Stimulated activated CD8-positive, alpha-beta memory T cell treated with anti-CD3 and anti-CD28 coated beads, Interleukin-12 subunit alpha, Interleukin-12 subunit beta, amount 100 ng/mL, for 4 hours (primary cell): Measurements from ENCODE around the gene SBF2.

ENCODE experiments used
- DNase-seq: peaks from one replicate; pipeline ENCODE4 v3.0.0-alpha.2; 2020; ENCODE audit warnings: low read depth

SBF2 gene

DNA sequence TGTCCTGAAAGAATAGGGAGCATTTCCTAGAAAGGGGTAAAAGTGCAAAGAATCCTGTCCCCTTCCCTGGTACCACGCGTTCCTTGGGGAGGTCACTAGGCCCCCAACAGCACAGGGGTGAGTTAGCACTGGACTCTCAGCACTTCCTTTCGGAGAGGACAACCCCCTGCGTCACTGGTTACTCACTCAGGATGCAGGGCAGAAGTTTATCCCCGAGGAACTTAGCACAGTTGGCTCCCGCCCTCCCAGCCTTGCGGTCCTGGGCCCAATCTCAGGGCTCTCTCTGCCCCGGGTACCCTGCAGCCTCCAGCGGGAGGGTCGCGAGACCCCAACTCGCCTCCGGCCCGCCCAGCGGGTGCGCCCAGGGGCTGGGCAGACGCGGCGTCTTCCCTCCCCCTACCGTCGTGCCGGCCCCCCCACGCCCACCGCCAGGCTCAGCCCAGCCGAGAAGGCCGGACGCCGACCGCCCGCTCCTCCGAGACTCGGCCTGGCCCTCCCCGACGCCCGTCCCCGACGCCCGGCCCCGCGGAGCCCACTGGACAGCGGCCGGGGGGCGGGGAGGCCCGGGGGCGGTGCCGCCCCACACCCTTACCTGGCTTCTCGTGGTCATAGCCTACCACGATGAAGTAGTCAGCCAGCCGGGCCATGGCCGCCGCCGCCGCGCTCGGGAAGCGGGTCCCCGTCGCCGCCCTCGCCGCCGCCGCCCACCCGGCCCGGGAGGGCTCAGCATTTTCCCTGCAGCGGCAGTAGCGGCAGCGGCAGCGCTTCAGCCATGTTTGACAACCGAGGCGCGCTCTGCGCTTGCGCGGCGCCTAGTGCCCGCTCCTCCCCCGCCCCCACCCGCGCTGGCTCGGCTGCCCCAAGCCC is at the start of gene SBF2:
TSS of gene SBF2 (minus strand) at position 797 of the 867 bp plus-strand sequence. CDS start at position 647, 150 bp downstream.
- DNase-seq: peak; percentile 70

DNA sequence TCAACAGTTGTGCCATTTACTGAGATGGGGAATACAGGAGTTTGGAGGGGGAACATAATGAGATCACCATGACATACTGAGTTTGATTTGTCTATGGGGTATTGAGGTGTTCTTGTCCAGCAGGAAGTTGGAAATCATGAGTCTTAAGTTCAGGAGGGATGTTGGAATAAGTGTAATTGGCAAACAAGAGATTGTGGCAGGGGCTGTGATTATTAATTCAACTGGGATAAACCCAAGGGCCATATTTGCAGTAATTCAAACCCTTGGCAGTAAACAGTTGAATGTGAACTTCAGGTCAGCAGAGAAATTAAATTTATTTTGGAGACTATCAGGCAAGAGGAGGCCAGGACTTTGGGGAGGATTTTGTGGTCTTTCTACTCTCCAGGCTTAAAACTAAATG is 44.3 kb upstream of the SBF2 start:
- no peak for DNase-seq

DNA sequence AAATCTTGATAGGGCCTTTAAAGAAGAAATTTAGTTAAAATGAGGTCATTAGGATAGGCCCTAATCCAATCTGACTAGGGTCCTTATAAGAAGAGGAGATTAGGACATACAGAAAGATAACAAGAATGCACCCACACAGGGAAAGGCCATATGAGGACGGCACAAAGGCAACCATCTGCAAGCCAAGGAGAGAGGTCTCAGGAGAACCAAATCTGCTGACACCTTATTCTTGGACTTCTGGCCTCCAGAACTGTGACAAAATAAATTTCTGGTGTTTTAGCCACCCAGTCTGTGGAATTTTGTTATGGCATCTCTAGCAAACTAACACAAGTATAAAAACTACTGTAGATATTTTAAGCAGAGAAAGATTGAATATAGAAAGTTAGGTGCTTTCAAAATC is 39.5 kb upstream of the SBF2 start:
- DNase-seq: no peak

DNA sequence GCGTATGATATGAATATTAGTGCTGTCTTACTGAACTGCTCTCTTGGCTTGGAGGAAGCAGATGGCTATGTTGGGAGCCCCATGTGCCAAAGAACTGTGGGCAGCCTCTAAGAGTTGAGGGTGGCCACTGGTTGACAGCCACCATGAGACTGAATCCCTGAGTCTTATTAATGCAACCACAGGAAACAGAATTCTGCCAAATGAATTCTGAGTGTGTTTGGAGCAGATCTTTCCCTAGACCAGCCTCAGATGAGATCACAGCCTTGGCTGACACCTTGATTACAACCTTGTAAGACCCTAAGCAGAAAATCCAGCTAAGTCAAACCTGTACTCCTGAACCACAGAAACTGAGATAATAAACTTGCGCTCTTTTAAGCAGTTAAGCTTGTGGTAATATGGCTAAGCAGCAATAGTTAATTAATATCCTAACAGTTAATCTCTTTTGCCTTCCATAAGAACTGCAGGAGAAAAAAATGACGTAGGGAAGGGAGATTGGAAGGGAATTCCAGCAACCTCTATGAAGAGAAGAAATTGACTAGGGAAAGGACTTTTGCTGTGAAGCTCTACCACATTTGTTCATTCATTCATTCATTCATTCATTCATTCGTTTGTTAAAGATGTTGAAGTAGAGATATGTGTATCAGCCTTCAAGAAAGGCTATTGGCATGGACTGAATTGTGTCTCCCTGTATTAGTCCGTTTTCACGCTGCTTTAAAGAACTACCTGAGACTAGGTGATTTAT is 37.7 kb upstream of the SBF2 start:
- DNase-seq: no peak

DNA sequence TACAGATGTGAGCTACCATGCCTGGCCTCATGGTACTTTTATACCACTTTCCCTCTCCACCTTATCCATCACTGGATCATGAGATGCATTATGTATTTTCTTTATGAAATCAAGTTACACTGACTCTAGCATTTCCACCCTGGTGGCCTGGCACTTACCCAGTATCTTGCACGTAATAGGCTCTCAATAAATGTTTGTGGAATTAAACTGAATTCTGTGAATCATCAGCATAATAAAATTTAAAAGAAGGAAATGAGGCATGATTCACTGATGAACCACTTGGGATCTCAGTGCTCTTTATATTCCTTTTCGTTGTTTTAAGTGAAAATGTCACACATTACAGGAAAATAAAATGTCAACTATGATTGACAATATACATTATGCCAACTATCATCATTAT is 35.9 kb upstream of the SBF2 start:
- DNase-seq: no peak

DNA sequence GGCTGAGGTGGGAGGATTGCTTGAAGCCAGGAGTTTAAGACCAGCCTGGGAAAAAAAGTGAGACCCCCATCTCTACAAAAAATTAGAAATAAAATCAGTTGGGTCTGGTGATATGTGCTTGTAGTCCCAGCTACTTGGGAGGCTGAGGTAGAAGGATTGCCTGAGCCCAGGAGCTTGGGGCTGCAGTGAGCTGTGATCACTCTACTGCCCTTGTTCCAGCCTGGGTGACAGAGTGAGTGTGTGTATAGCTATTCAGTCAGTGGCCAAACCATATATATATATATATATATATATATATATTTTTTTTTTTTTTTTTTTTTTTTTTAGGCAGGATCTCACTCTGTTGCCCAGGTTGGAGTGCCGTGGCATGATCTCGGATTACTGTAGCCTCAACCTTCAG is 35.3 kb upstream of the SBF2 start:
- no peak for DNase-seq

DNA sequence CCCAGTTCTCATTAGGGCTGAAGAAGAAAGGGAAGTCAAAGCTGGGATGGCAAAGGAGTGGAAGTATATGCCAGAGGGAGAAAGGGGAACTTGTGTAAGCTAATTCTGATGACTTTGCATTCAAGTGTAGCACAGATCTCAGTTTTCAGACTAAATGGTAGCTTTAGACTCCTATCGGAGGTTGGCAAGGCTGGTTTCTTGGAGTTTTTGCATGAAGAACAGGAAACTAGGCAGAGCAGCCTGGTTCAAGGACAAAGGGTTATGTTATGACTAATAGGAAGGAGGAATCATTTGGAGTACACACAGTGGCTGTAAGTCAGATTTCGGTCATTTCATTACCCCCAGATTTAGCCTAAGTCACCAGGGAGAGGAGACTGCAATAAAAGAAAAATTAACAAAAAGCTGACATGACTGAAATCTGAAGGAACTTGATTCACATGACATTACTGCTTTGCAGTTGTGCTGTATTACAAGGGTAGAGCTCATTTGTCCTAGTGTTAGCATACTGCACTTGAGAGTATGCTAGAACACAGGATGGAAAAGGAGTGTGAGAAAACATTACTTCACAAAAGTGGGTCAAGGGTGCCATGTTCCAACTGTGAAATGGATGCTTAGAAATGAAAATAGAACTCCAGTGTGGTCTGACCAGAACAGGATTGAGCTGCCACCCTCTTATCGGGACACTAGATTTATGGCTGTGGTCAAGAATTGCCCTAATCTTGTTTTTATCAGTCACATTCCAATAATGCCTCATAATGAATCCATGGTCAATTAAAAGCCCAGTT is 34.5 kb upstream of the SBF2 start:
- DNase-seq: no peak

DNA sequence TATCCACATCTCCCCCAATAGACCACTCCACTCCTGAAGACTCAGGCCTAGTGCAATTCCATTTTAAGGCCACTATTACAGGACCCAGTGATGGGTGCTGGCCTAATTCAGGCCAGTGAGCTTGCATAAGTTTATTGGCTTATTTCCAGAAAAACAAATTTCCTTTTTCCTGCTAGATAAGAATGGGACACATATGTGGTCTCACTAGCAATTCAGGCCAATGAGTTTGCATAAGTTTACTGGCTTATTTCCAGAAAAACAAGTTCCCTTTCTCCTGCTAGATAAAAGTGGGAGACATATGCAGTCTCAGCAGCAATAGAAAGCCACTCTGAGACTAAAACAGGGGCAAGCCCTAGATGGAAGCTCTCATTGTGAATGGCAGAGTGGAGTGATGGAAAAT is 33.2 kb upstream of the SBF2 start:
- DNase-seq: no peak

DNA sequence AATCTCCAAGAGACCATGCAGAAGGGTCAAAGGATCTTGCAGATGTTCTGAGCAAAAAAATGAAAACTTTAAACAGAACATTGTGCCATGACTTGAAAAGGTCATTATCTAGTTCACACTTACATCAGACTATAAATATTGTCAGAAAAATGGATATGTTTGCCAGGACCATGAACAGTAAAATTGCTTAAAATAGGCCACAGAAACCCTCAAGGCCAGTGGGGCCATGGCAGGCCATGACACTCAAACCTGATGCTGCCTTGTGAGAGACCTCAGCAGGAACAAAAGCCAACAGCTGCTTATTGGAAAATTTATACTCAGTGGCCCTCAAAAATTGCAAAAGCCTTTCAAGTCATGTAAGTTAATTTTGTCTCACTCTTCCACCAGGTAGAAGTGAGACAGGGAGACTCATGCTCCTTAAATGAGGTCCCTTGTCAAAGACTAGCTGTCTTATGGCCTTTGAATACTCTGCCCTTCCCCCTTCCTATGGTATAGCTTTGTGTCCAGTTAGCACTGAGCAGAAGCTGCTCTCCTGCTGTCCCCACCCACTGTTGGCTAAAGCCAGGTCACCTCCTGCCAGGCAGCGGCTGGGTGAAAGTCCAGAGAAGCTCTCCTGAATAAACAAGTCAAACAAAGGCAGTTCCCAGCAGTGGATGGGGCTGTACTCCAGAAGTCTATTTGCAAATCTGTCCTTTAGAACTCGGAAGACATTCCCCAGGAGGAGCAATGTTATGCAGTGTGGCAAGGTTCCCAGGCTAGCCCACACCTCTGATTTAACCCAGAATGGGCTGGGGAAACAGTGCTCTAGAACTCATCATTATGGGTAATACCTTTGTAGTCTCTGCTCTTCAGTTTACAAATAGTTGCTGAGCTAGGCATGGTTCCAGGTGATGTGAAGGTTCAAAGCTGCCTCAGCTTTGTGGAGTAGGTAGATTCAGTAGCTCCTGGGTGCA is 32.3 kb upstream of the SBF2 start:
- no peak for DNase-seq

DNA sequence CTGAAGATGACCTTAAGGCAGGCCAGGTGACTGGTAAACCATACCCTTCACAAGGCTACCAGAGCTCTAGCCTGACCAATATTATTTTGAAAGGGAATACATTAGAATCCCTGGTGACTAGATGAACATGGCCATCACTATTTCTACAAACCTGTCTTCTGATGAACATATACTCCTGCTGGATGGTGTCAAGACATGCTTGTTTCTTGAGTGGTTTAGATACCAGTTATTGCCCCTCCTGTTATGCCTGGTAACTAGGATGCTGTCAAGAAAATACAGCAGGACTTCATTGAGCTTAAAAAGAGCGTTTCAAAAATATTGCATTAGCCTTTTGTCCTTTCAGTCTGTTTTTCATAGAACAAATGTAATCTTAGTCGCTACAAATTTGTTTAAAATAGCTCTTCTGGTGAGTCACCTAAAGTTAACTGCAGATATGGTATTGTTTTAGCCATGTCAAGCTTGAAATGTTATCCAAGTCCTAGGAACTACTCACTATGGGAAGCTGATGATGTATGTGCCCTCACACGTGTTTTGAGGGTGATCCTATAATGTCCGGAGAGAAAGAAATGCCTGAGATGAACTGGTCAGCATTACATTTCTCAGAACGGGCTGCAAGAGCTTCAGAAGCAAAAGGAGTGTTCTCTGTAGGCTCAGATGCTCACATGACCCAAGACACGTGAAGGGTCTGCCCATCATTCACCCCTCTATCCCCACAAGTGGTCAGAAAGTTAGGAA is 31.4 kb upstream of the SBF2 start:
- DNase-seq: no peak

DNA sequence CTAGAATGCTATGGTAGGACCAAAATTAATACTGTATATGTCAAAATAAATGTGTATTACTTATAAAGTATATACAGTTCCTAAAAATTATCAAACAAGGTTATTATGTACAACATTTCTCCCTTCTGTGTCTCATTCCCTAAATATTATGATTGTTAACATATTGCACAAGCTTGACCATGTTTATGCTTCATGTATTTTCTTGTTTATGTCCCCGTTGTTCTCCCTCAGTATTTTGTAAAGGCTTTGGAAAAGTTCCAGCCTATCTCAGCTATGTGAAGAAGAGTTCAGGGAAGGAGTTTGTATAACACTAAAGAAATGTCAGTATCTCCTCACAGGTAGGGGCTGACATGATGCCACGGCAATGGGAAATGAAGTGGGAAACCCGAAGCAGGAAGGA is 30.5 kb upstream of the SBF2 start:
- no peak for DNase-seq

DNA sequence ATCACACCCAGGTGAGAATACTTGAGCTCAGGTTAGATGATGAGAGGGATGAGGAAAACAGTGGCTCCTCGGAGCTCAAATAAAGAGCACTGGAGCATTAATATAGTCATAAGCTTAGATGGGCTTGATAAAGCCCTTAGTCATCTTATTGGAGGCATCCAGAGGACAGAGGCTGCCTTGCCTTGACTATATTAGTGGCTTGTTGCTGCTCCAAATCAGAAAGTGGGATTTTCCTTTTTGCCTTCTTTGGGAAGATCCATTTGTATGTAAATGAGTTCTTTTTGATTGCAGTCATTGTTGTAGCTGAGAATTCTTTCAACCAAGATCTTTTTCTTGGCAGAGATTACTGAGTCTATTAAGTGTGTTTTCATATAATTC is 29.8 kb upstream of the SBF2 start:
- no peak for DNase-seq

DNA sequence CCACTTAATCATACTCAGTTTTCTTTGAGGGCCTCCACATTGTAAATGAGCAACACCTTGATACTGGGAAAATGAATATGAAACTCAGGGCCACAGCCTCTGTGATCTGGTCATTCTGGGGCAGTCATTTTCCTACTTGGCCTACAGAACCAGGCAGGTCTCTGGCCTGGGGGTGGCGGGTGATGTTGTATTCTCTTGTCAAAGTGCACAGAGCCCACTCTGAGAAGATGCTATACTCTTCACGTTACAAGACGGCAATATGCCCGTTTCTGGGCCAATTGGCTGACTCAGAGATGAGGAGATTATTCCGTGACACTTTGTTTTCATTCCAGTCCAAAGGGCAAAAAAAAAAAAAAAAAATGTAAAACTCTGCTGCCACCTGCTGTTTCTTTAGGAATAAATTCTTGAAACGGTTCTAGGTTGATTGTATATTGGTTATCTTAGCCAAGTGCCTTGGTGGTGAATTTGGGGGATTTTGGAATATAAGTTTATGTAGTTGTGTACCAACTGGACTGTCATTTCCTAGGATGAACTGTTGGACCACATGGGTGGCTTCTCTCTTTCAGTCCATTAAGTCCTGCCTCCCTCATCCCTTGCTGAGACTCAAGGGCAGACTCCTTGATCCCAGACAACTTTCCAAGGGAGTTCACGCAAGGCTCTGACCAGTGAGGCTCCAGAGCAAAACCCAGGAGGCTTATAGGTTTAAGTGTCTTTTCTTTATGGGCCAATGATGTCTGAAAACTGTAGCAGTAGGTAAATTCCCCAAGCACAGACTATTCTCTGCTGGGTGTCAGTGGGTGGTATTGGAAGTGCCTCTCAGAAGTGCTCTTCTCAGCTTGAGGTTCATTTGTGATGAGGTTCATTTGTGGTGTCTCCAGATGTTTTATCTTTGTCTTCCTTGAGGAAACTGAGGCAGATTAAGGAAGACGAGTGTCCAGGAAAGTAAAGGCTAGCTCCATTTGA is 29.1 kb upstream of the SBF2 start:
- peak; percentile 22 for DNase-seq

DNA sequence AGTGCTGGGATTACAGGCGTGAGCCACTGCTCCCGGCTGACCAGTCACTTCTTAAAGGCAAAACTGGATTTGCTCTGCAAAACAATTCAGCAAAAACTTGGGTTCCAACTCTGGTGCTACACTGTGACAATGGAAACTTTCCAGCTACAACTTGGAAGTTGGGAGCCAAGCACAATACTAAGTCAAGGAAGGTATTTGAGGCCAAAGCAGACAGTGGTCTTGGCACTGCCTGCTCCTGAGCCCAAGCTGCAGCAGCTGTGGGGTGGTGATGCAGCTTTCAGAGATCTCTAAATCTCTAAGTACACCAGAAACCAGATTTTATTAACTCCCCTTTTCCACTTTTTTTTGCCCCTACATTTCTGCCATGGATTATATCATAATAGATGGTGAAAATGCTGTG is 28.4 kb upstream of the SBF2 start:
- DNase-seq: no peak

DNA sequence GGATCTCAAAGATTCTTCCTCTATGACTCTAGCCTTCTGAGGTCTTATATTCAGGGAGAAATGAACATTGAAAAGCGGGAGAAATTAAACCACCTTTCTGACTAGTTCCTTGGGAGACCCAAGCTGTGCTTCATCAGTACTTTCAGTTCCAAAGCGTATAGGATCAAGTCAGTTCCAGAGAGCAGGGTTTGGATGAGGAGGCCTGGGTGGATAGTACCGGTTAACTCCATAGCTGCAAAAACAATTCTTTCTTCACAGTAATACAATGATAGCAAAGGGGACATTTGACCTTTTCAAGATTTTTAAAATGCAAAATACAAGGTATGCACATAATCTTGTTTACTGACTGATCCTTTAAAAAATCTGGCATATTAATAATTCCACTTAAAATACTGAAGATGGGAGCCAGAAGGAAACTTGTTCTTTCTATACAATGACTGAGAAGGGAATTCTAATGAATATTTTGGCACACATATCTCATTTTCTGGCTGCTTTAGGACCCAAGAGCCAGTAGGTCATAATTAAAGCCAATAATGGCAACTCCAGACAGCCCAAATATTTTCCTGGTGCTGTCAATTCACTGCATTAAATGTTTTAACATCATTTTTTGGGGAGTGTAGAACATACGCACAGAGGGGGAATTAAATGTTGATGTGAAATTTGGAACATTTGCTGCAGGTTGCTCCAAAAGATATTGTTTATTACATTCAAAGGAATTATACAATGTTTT is 26.9 kb upstream of the SBF2 start:
- DNase-seq: no peak

DNA sequence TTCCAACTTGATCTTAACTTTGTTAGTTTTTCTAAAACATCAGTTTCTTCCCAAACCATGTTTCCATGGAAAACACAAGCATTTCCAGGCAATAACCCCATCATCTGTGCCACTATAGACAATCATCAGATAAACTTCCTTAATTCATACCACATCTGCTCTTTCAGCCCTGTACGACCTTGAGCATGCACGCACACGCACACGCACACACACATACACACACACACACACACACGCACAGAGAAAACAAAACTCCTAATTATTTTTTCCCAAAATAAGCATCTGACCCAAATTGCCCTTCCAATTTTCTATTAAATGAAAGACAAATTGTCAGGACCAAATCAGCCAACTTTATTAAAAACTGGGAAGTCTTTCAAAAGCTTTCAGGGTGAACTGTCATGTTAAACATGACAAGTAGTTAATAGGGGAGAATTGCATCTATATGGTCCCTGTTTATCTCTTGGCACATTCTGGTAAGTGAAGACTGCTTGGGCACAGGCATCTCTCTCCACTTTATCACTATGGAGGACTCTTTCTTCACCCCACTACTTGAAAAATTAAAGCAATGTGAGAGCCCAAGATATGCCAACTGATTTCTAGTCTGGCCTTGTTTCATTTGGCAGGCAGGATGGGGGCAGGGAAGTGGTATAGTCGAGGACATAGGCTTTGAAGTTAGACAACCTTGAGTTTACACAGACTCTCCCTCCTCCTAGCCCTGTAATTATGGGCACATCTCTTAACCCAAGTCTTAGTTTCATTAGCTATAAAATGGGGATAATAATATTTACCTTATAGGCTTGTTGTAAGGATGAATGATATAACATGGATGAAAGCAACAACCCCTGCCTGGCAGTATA is 25.9 kb upstream of the SBF2 start:
- no peak for DNase-seq

DNA sequence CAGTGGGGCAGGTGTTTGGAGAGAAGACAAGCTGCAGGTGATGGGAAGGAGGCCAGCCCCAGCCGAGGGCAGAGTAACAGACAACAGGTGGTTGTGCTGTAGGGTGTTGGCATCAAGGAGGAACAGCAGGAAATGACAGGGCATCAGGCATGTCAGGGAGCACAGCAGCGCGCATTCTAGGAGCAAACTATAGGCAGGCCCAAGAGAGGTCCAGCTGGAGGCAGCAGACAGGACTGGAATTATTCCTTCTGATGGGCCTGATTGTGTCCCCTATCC is 24.4 kb upstream of the SBF2 start:
- DNase-seq: no peak
